DMS 273 treated with DMSO at 0.1 percent for 48 hours (cell line): ENCODE data around the gene MC2R.

Experiments used
- DNase-seq: peaks from one replicate; lab custom pipeline; 2025; lab: John Stamatoyannopoulos, UW

MC2R gene

GRCh38 chr18:13915391-13915790 is at the start of gene MC2R:
Gene MC2R (minus strand): TSS chr18:13915536. CDS start chr18:13885518, 30,018 bp downstream.
- no peak for DNase-seq

GRCh38 chr18:13945811-13946210 is 30.5 kb upstream of the MC2R start:
- DNase-seq = no peak

- no peak for DNase-seq
These were observed 28.0 kb upstream of the MC2R start for GRCh38 chr18:13943338-13943737.

- no peak for DNase-seq
These were observed 25.0 kb upstream of the MC2R start for GRCh38 chr18:13940326-13940725.

GRCh38 chr18:13934676-13935075 is 19.3 kb upstream of the MC2R start:
- DNase-seq = no peak

- no peak for DNase-seq
These were observed 18.7 kb upstream of the MC2R start for GRCh38 chr18:13934058-13934457.

- DNase-seq = no peak
These were observed 17.1 kb upstream of the MC2R start for GRCh38 chr18:13932285-13933025.

- no peak for DNase-seq
These were observed 15.6 kb upstream of the MC2R start for GRCh38 chr18:13930964-13931363.

GRCh38 chr18:13923221-13923620 is 7.9 kb upstream of the MC2R start:
- no peak for DNase-seq

- DNase-seq = no peak
These were observed 3.6 kb upstream of the MC2R start for GRCh38 chr18:13918898-13919297.

- DNase-seq = no peak
These were observed 2.1 kb upstream of the MC2R start for GRCh38 chr18:13917401-13917800.

GRCh38 chr18:13916559-13916958 is 1.2 kb upstream of the MC2R start:
- no peak for DNase-seq

GRCh38 chr18:13915995-13916431 is 677 bp upstream of the MC2R start:
- peak; percentile 74 for DNase-seq

- DNase-seq = no peak
These were observed 580 bp downstream of the MC2R start for GRCh38 chr18:13914756-13915155.

GRCh38 chr18:13914170-13914569 is 1.2 kb downstream of the MC2R start:
- no peak for DNase-seq

GRCh38 chr18:13913205-13913604 is 2.1 kb downstream of the MC2R start:
- DNase-seq = no peak

GRCh38 chr18:13912601-13913000 is 2.7 kb downstream of the MC2R start:
- no peak for DNase-seq

GRCh38 chr18:13910986-13911385 is 4.3 kb downstream of the MC2R start:
- no peak for DNase-seq

- DNase-seq = peak; percentile 37
These were observed 4.8 kb downstream of the MC2R start for GRCh38 chr18:13910501-13910900.

- DNase-seq = no peak
These were observed 6.0 kb downstream of the MC2R start for GRCh38 chr18:13909141-13909940.

- DNase-seq = no peak
These were observed 14.7 kb downstream of the MC2R start for GRCh38 chr18:13900633-13901032.

- DNase-seq = no peak
These were observed 19.8 kb downstream of the MC2R start for GRCh38 chr18:13895505-13896033.

GRCh38 chr18:13894531-13894930 is 20.8 kb downstream of the MC2R start:
- no peak for DNase-seq
